ENCODE results near the gene MED13L. TPM values are rescaled to one million over a fixed set of nuclear protein-coding genes. Genes with fewer than 3 reads are reported as not detected.

MED13L gene
- total RNA-seq, 1 experiment from 2014 or later = 89.0 TPM

DNA sequence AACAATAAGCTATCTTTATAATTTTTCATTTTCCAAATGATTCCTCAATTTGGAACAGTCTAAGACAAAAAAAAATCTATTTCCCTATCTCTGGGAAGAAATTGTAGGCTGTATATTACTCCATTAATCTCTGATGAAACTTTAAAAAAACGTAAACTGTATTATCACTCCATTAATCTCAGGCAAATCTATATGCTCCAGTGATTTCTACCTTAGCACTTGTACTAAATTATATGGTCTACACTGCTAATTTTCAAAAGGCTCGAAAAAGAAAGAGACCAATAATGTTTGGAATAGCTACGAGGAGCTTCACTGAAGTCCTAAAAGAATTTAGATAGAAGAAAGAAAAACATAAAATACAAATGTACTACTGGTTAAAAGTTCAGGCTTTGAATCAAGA lies 19.7 kb downstream of the MED13L start:
- TF ChIP-seq, protein P1, sequence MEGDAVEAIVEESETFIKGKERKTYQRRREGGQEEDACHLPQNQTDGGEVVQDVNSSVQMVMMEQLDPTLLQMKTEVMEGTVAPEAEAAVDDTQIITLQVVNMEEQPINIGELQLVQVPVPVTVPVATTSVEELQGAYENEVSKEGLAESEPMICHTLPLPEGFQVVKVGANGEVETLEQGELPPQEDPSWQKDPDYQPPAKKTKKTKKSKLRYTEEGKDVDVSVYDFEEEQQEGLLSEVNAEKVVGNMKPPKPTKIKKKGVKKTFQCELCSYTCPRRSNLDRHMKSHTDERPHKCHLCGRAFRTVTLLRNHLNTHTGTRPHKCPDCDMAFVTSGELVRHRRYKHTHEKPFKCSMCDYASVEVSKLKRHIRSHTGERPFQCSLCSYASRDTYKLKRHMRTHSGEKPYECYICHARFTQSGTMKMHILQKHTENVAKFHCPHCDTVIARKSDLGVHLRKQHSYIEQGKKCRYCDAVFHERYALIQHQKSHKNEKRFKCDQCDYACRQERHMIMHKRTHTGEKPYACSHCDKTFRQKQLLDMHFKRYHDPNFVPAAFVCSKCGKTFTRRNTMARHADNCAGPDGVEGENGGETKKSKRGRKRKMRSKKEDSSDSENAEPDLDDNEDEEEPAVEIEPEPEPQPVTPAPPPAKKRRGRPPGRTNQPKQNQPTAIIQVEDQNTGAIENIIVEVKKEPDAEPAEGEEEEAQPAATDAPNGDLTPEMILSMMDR (IDR thresholded peaks at IDR 0.05; ENCODE audit: unreplicated experiment) = no peak
- Mint-ChIP-seq H3K4me1 (ENCODE audit: low read depth, unreplicated experiment) (peaks cover 19% of the 10 kb centered on the region), H3K4me3 (ENCODE audit: low read depth, unreplicated experiment) (no peak overlapping the region), H3K9me3 (ENCODE audit: low read depth, unreplicated experiment) (no peaks in the 10 kb centered on the region), H3K27ac (ENCODE audit: unreplicated experiment) (no peak overlapping the region), H3K27me3 (ENCODE audit: unreplicated experiment) (no peaks in the 10 kb centered on the region), H3K36me3 (ENCODE audit: insufficient read depth, unreplicated experiment) (no peaks in the 10 kb centered on the region)
- no TSS peak for BruUV-seq (replicated peaks)
- CTCF ChIA-PET = interaction anchor here (0.6 to 1.3 kb wide), 4 partner anchors 9 to 235 kb away, joined by 3 to 6 read pairs (median 3); no protein-coding TSS in a partner anchor
- DNase-seq = no peak
- intact Hi-C loops (cut with micrococcal nuclease; ENCODE audit: unreplicated experiment) = no loop called here

DNA sequence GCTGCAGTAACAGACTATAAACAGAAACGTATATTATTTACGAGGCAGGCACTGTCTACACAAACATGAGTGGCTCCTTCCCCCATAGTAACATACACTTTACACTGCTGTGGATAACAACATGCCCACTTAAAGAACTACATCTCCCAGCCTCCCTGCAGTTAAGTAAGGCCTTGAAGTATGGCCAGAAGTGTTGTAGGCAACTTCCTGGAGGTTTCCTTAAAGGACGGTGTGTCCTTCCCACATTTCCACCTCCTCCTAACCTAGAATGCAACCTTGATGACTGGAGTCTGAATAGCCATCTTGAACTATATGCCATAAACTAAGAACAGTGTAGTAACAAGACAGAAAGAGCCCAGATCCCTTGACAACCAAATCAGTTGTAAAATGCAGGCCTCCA lies 20.3 kb downstream of the MED13L start:
- TF ChIP-seq, protein P1 (IDR thresholded peaks at IDR 0.05; ENCODE audit: unreplicated experiment) = no peak
- H3K27ac Mint-ChIP-seq (ENCODE audit: unreplicated experiment) = no peak overlapping the region
- no peaks in the 10 kb centered on the region for H3K9me3 Mint-ChIP-seq (ENCODE audit: low read depth, unreplicated experiment)
- intact Hi-C loops (cut with micrococcal nuclease; ENCODE audit: unreplicated experiment) = no loop called here
- peaks cover 19% of the 10 kb centered on the region for H3K4me1 Mint-ChIP-seq (ENCODE audit: low read depth, unreplicated experiment)
- CTCF ChIA-PET = interaction anchor here (0.6 kb wide), 2 partner anchors 31 to 235 kb away, joined by 3 to 6 read pairs; no protein-coding TSS in a partner anchor
- H3K36me3 Mint-ChIP-seq (ENCODE audit: insufficient read depth, unreplicated experiment) = no peaks in the 10 kb centered on the region
- no peak overlapping the region for H3K4me3 Mint-ChIP-seq (ENCODE audit: low read depth, unreplicated experiment)
- H3K27me3 Mint-ChIP-seq (ENCODE audit: unreplicated experiment) = no peaks in the 10 kb centered on the region
- no TSS peak for BruUV-seq (replicated peaks)
- no peak for DNase-seq

DNA sequence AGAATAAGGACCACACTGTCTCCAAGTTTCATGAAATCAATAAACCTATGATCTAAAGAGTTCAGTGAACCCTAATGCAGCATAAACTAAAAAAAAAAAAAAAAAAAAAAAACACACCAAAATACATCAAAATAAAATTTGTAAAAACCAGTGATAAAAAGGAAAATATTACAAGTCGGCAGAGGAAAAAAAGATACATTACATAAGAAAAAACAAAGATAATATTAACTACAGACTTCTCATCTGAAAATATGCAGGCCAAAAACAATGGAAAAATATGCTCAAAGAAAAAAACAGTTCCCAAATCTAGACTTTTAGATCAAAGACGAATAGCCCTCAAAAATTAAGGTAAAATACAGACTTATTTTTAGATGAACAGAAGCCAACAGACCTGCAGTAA lies 27.6 kb downstream of the MED13L start:
- Mint-ChIP-seq H3K4me3 (ENCODE audit: low read depth, unreplicated experiment) (no peak overlapping the region), H3K27ac (ENCODE audit: unreplicated experiment) (no peak overlapping the region), H3K4me1 (ENCODE audit: low read depth, unreplicated experiment) (peaks cover 19% of the 10 kb centered on the region), H3K36me3 (ENCODE audit: insufficient read depth, unreplicated experiment) (peaks cover 12% of the 10 kb centered on the region), H3K9me3 (ENCODE audit: low read depth, unreplicated experiment) (peaks cover 2% of the 10 kb centered on the region), H3K27me3 (ENCODE audit: unreplicated experiment) (no peaks in the 10 kb centered on the region)
- intact Hi-C loops (cut with micrococcal nuclease; ENCODE audit: unreplicated experiment) = no loop called here
- no TSS peak for BruUV-seq (replicated peaks)
- TF ChIP-seq, protein P1 (IDR thresholded peaks at IDR 0.05; ENCODE audit: unreplicated experiment) = no peak
- no peak for DNase-seq
- CTCF ChIA-PET = no interaction called here

DNA sequence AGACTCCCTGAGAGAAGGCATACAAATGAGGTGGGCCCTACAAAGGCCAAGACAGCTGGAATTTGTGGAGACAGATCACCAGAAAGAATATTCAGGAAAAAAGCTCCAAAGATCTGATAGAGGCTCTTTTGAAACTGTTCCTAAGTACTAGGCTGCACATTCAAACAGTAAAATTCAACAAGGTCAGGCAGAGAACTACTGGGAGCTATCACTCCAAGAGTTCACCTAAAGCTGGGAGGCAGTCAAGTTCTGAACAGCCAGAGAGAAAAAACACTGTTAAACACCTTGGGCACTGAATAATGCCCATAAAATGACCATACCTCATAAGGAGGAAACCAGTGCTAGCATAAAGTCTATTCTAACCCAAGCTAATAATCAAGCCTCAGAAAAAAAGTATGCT lies 28.6 kb downstream of the MED13L start:
- BruUV-seq (replicated peaks) = no TSS peak
- no peak overlapping the region for H3K27ac Mint-ChIP-seq (ENCODE audit: unreplicated experiment)
- H3K27me3 Mint-ChIP-seq (ENCODE audit: unreplicated experiment) = no peaks in the 10 kb centered on the region
- peaks cover 22% of the 10 kb centered on the region for H3K4me1 Mint-ChIP-seq (ENCODE audit: low read depth, unreplicated experiment)
- no peak overlapping the region for H3K4me3 Mint-ChIP-seq (ENCODE audit: low read depth, unreplicated experiment)
- peaks cover 2% of the 10 kb centered on the region for H3K9me3 Mint-ChIP-seq (ENCODE audit: low read depth, unreplicated experiment)
- CTCF ChIA-PET = interaction anchor here (0.7 to 0.8 kb wide), 3 partner anchors 9 to 1570 kb away, joined by 3 to 9 read pairs (median 4); no protein-coding TSS in a partner anchor
- no peak for DNase-seq
- H3K36me3 Mint-ChIP-seq (ENCODE audit: insufficient read depth, unreplicated experiment) = peaks cover 12% of the 10 kb centered on the region
- intact Hi-C loops (cut with micrococcal nuclease; ENCODE audit: unreplicated experiment) = no loop called here
- TF ChIP-seq, protein P1 (IDR thresholded peaks at IDR 0.05; ENCODE audit: unreplicated experiment) = no peak
